Thyroid gland (tissue), 4 donors: ENCODE results near the gene LRBA. TPM values are rescaled to one million over a fixed set of nuclear protein-coding genes. Genes with fewer than 3 reads are reported as not detected.

Source experiments
- DNase-seq, 2 donors: peaks; one replicate each; pipeline ENCODE4 v3.0.0-alpha.2; 2019
- H3K27ac ChIP-seq, 3 donors: fragments of 200-600 bp; sonication (generic); 1 replicate in 2 of 3; 2 replicates in 1 of 3; pipeline ENCODE4 v1.5.1; 2016 to 2019; ENCODE audit warnings: mild to moderate bottlenecking in 1 of 3, moderate library complexity in 1 of 3
- H3K27me3 ChIP-seq: fragments of 200-600 bp; sonication (generic); one replicate; pipeline ENCODE4 v1.5.1; 2019
- H3K36me3 ChIP-seq, 2 donors: fragments of 200-600 bp; sonication (generic); one replicate each; pipeline ENCODE4 v1.5.1; 2016 to 2019
- H3K4me1 ChIP-seq, 2 donors: fragments of 200-600 bp; sonication (generic); one replicate each; pipeline ENCODE4 v1.5.1; 2017 to 2019
- H3K4me3 ChIP-seq, 3 donors: fragments of 200-600 bp; sonication (generic); replicated peaks in 1 of 3; 1 replicate in 2 of 3; 2 replicates in 1 of 3; pipeline ENCODE4 v1.5.1; 2016; ENCODE audit warnings: mild to moderate bottlenecking in 1 of 3
- H3K9me3 ChIP-seq: fragments of 200-600 bp; sonication (generic); one replicate; pipeline ENCODE4 v1.5.1; 2017
- CTCF ChIP-seq, 6 experiments: fragments of 200-600 bp in 3 of 6; fragments of 450-650 bp in 3 of 6; sonication (generic) in 3 of 6; IDR thresholded peaks; one replicate each; pipeline ENCODE4 v1.5.1; 2016 to 2019; ENCODE audit warnings: antibody characterized with exemption in 6 of 6, mild to moderate bottlenecking in 2 of 6, inconsistent platforms in 1 of 6, moderate library complexity in 1 of 6
- POLR2A ChIP-seq, 2 donors: fragments of 450-650 bp; IDR thresholded peaks; one replicate each; pipeline ENCODE4 v1.6.1; 2017; ENCODE audit warnings: antibody characterized with exemption in 2 of 2, mild to moderate bottlenecking in 2 of 2, moderate library complexity in 1 of 2
- WGBS, 2 donors: methylation state at CpG; one replicate each; pipeline ENCODE4 v1.1.5; 2017; 5-methylcytosine and 5-hydroxymethylcytosine counted together
- intact Hi-C: fragments of 100-400 bp; cut with DNase I; formaldehyde crosslinking; loops from one replicate; pipeline ENCODE4 v1.15.1; 2023
- total RNA-seq, 4 donors: library from RNA; depleted of rRNA; stranded (reverse); fragments of >200 nt; gene quantifications; one replicate each; pipeline ENCODE4 v1.2.3, GENCODE V29; 2016

The LRBA gene
- total RNA-seq, 4 donors from 2014 or later, result 98.9 to 127 (median 113) TPM

- no peaks in the 10 kb centered on the region for H3K27me3 ChIP-seq
- intact Hi-C loops, result no loop called here
- TF ChIP-seq POLR2A (IDR thresholded peaks at IDR 0.05), result no peak
- 81 to 88% methylated on average over 2 of the region's 2 CpGs for WGBS, 2 donors
- H3K36me3 ChIP-seq, result no peaks in the 10 kb centered on the region
- H3K9me3 ChIP-seq, result no peaks in the 10 kb centered on the region
- no peak overlapping the region for H3K27ac ChIP-seq
- H3K4me3 ChIP-seq, result no peak overlapping the region
- no peak for DNase-seq
- H3K4me1 ChIP-seq, result no peaks in the 10 kb centered on the region
These were observed 71.3 kb downstream of the LRBA start for GRCh38 chr4:150943818-150944217.

GRCh38 chr4:150943126-150943525 lies 72.0 kb downstream of the LRBA start:
- no peaks in the 10 kb centered on the region for H3K9me3 ChIP-seq
- DNase-seq, result no peak
- H3K27ac ChIP-seq, result no peak overlapping the region
- no peak overlapping the region for H3K4me3 ChIP-seq
- H3K4me1 ChIP-seq, result no peaks in the 10 kb centered on the region
- TF ChIP-seq CTCF (IDR thresholded peaks at IDR 0.05), result no peak
- TF ChIP-seq POLR2A (IDR thresholded peaks at IDR 0.05), result no peak
- H3K27me3 ChIP-seq, result no peaks in the 10 kb centered on the region
- intact Hi-C loops, result no loop called here
- H3K36me3 ChIP-seq, result no peaks in the 10 kb centered on the region

- H3K27ac ChIP-seq, result no peak overlapping the region
- intact Hi-C loops, result no loop called here
- DNase-seq, result no peak
These were observed 72.5 kb downstream of the LRBA start for GRCh38 chr4:150942539-150942938.

GRCh38 chr4:150940123-150940522 lies 75.0 kb downstream of the LRBA start:
- no peaks in the 10 kb centered on the region for H3K9me3 ChIP-seq
- intact Hi-C loops, result no loop called here
- TF ChIP-seq CTCF (IDR thresholded peaks at IDR 0.05) (no peak), POLR2A (IDR thresholded peaks at IDR 0.05) (no peak)
- no peak overlapping the region for H3K4me3 ChIP-seq
- no peaks in the 10 kb centered on the region for H3K4me1 ChIP-seq
- H3K36me3 ChIP-seq, result no peaks in the 10 kb centered on the region
- no peaks in the 10 kb centered on the region for H3K27me3 ChIP-seq
- no peak overlapping the region for H3K27ac ChIP-seq
- no peak for DNase-seq

More at GRCh38 chr4:150942539-150942938, 72.5 kb downstream of the LRBA start:
- Histone ChIP-seq H3K4me3 (no peak overlapping the region), H3K4me1 (no peaks in the 10 kb centered on the region), H3K9me3 (no peaks in the 10 kb centered on the region), H3K27me3 (no peaks in the 10 kb centered on the region), H3K36me3 (no peaks in the 10 kb centered on the region)
- no peak for TF ChIP-seq CTCF (IDR thresholded peaks at IDR 0.05)
- TF ChIP-seq POLR2A (IDR thresholded peaks at IDR 0.05), result no peak

GRCh38 chr4:150939530-150939929 lies 75.6 kb downstream of the LRBA start:
- Histone ChIP-seq H3K4me3 (no peak overlapping the region), H3K9me3 (no peaks in the 10 kb centered on the region), H3K4me1 (no peaks in the 10 kb centered on the region), H3K27me3 (no peaks in the 10 kb centered on the region), H3K36me3 (no peaks in the 10 kb centered on the region), H3K27ac (no peak overlapping the region)
- no peak for TF ChIP-seq CTCF (IDR thresholded peaks at IDR 0.05)
- no peak for DNase-seq
- 87 to 92% methylated on average over 3 of the region's 3 CpGs for WGBS, 2 donors
- intact Hi-C loops, result no loop called here

GRCh38 chr4:150938873-150939499 lies 76.1 kb downstream of the LRBA start:
- no peak for DNase-seq
- 97 to 100% methylated on average over 1 of the region's 1 CpG for WGBS, 2 donors
- H3K9me3 ChIP-seq, result no peaks in the 10 kb centered on the region
- no peak overlapping the region for H3K27ac ChIP-seq
- no peaks in the 10 kb centered on the region for H3K27me3 ChIP-seq
- intact Hi-C loops, result no loop called here
- no peaks in the 10 kb centered on the region for H3K4me1 ChIP-seq
- no peak overlapping the region for H3K4me3 ChIP-seq
- TF ChIP-seq POLR2A (IDR thresholded peaks at IDR 0.05) (no peak), CTCF (IDR thresholded peaks at IDR 0.05) (no peak)
- no peaks in the 10 kb centered on the region for H3K36me3 ChIP-seq
